Measurements from ENCODE around the gene ZFP91.

Gene ZFP91

DNA sequence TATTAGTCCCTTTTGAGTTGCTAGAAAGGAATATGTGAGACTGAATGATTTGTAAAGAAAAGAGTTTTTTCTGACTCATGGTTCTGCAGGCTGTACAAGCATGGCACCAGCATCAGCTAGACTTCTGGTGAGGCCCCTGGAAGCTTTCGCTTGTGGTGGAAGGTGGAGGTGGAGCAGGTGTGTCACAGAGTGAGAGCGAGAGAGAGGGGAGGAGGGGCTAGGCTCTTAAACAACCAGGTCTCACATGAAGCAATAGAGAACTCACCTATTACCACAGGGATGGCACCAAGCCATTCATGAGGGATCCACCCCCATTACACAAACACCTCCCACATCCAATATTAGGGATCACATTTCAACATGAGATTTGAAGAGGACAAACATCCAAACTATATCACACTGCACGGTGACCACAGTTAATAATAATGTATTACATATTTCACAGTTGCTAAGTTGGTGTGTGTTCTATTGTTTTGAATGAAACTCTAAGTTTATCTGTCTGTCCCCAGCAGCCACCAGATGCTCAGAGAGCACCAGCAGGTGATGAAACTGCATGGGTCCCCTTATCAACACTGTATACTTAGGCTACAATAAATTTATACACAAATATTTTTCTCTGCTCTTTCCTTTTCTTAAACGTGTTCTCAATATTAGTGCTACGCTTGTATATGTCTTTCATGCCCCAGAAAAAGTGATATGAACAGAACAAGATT, 14.1 kb downstream of the ZFP91 start:
- no peak for TF ChIP-seq CTCF (IDR thresholded peaks at IDR 0.05)

DNA sequence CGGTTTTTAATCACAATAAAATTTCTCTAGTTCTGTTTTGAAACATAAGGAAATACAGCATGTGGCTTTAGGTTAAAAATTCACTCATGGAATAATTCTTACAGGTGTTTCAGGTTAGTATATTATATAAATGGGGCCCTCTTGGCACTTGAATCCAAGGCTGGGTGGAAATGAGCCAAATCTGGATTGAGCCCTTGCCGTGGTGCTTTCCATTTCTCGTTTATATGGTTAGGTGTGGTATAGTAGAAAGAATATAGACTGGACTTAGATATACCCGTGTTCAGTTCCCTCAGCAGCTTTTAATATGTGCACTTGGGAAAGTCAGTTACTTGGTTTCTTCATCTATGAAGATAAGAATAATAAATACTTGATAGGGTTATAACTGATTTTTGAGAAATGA, 16.0 kb downstream of the ZFP91 start:
- TF ChIP-seq CTCF (IDR thresholded peaks at IDR 0.05), result no peak

- TF ChIP-seq CTCF (IDR thresholded peaks at IDR 0.05), result no peak
Observed at GRCh38 chr11:58596621-58597020, 17.8 kb downstream of the ZFP91 start.

DNA sequence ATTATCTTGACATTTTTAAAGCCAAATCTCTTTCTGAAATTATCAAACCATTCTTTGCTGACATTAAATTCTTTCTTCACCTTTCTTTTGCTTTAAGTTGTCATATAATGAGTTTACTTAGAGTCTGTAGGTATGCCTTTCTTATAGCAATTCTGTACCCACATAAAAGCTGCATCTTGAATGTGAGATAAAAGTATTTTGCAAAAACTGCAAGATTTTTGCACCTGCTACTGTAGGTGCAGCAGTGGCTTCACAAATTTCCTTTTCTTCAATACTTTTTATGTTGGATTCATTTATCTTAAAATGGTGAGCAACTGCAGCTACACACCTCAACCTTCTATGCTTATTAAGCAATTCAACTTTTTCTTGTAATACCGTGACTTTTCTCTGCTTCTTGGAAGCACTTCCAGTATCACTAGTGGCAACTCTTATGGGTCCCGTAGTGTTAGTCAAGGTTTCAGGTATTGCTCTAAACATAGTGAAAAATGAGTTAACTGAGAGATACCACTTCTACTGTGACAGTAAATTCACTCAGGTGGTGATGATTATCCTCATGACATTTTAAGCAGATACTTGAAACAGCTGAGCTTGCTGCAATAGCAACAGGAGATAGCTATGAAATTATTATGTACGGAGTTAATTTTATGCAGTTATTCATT, 18.8 kb downstream of the ZFP91 start:
- TF ChIP-seq CTCF (IDR thresholded peaks at IDR 0.05), result no peak

GRCh38 chr11:58600510-58600909, 21.6 kb downstream of the ZFP91 start:
- no peak for TF ChIP-seq CTCF (IDR thresholded peaks at IDR 0.05)

DNA sequence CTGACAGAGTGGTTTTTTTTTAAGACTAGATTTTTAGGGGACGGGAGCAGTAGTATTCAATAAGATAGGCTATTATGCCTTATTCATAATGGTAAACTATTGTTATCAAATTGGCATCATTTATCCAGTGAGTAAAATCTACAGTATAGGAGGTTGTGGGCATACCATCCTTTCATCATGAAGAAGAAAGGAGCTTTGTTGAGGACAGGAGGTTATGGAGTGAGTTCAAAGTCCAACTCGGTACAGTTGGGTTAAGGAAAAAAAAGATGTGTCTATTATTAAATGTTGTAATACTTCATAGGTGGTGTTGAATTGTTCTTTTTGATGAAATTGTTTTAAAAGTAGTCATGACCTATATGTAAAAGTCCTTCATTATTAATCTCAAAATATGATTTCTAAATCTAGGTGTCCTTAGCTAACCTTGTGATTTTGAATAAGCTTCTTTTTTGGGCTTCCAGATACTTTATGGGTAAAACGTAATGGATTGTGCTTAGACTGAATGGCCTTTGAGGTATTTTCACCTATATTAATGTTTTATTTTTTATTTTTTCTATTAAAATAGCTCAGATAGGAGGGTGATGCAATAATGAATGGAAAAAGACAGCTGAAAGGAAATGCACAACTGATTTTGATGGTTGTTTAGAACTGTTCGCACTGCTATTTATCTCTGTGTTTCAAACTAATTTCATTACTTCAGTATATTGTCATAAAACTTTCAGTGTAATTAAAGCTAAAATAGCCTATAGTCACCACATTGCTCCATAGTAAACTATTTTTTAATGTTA, 28.3 kb downstream of the ZFP91 start:
- TF ChIP-seq CTCF (IDR thresholded peaks at IDR 0.05), result no peak

GRCh38 chr11:58608331-58608730, 29.5 kb downstream of the ZFP91 start:
- no peak for TF ChIP-seq CTCF (IDR thresholded peaks at IDR 0.05)
